ENCODE measurements around the gene ZIM2.

GRCh38 chr19:56732976-56733375 lies 107.5 kb downstream of the ZIM2 start:
- no peak for TF ChIP-seq CTCF (IDR thresholded peaks at IDR 0.05; ENCODE audit: insufficient read depth, low read depth, low read length)
- no peak for TF ChIP-seq EZH2 (IDR thresholded peaks at IDR 0.05; ENCODE audit: insufficient read depth, low read length)

Measured in astrocyte (in vitro differentiated cells and primary cell).